ENCODE data around the gene TMEM50A.
"Not testable (repeated sequence)": the region's sequence is repeated elsewhere in the genome, so short reads cannot be mapped to it uniquely, and the experiment has no call there.

GRCh38 chr1:25300729-25301128, 37.4 kb upstream of the TMEM50A start:
- not testable (repeated sequence) for TF ChIP-seq POLR2AphosphoS5 (IDR thresholded peaks at IDR 0.05; ENCODE audit: borderline replicate concordance, low read depth, low read length); EZH2 (IDR thresholded peaks at IDR 0.05); FOXP2 (optimal IDR thresholded peaks at IDR 0.05; ENCODE audit: control extremely low read depth, extremely low read length, insufficient read depth)
